GM19372 (cell line): Measurements from ENCODE around the gene SRC.

ENCODE experiments used
- ATAC-seq: cut with Tn5 transposase; IDR thresholded peaks from one replicate; pipeline ENCODE4 v1.9.1; 2021; ENCODE audit warnings: mild to moderate bottlenecking, low read depth, moderate library complexity; ENCODE audit not compliant: unreplicated experiment

SRC gene

DNA sequence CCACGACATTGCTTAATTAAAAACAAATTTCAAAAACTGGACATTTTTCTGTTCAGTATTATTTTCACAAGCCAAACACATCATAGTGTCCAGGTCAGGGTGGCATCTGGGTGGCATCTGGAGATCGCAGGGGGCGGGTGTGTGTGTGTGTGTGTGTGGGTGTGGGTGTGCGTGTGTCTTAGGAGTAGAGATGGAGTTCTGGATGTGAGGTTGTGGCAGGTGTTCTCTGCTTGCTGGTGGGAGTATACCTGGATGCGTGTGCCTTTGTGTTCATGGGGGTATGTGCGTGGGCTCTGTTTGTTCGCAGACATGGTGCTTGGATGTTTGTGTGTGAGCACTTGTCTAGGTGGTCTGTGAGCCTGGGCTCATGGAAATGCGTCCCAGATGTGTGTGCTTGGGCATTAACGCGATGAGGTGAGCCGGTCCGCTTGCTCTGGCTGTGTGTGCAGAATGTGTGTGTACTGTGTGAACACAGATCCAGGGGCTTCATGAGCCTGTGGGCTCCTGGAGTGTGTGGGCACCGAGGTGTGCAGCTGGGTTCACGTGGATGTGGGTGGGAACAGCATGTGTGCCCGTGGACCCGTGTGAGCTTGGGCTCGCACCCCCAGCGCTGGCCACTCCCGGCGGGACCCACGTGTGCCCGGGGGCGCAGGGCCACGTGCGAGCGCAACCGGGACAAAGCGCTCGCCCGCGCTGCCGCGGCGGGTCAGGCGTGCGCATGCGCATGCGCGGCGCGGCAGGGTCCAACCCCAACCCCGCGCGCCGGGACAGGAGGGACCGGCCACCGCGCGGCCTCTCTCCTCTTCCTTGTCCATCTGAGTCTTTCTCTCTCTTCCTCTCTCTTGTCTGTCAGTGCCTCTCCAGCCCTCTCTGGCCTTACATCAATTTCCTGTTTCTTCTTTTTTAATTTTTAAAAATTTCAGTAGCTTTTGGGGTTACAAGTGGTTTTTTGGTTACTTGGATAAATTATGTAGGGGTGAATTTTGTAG, 60.4 kb downstream of the SRC start:
- no peak for ATAC-seq

DNA sequence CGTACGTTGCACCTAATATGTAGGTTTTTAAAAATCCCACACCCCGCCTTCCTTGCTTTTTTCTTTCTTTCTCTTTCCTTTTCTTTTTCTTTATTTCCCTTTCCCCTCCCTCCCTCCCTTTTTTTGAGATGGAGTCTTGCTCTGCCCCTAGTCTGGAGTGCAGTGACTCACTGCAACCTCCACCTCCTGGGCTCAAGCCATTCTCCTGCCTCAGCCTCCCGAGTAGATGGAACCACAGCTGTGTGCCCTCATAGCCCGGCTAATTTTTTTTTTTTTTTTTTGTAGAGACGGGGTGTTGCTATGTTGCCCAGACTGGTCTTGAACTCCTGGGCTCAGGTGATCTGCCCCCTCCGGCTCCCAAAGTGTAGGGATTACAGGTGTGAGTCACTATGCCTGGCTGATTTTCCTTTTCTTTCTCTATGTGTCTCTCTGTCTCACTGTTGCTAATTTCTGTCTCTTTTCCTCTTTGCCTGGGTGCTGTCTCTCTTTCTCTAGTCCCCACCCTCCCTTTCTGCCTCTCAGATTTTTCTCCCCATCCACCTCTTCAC, 61.2 kb downstream of the SRC start:
- ATAC-seq, result no peak

DNA sequence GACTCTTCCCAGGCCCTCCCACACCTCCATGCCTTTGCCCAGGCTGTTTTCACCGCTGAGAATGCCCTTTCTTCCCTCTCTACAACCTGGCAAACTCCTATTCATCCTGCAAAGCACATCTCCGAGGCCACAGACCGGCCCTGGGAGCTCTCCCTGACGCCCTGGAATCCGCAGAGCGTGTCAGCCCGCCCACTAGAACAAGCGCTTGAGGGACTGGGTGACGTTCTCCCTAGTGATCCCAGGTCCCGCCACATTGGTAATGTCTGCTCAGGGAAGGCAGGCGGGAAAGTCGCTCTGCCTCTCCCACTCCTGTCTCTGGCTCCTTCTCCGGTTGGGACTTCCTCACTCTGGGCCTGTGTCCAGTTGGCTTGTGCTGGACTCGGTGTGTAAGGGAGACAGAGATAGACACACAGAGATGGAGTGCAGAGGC, 61.6 kb downstream of the SRC start:
- ATAC-seq, result no peak

DNA sequence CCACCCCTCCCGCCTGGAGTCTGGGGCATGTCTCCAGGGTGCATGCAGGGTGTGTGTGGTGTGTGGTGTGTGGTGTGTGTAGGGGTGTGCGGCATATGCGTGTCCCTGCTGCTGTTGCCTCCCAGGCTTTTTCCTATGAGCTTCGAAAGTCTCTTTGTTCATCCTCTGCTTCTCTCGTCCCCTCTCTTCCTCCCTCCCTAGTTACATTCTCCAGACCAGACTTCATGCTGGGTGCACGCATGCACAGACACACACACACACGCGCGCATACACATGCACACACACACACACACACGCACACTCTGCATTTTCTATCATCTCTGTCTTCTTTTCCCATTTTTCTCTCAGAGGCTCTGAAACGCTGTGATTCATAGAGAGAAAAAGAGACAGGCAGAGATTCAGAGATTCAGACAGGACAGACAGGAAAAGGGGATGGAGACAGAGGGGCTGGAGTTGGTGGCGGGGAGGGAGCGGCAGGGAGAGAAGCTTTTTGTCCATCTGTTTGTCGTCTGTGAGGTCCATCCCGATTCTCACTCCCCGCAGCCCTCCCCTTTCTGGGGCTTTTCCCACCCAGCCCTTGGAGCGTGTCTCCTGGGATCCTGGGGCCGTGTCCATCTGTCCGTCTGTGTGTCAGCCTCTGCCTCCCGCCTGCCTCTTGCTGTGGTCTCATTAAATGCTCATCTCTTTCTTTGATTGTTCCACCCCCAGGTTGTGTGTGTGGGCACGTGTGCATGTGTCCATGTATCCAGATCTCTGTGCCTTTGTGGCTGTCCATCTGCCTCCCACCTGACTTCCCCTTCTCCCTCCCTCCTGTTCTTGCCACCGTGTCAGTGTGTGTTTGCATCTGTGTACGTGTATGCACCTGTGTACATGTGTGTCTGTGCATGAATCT, 62.6 kb downstream of the SRC start:
- no peak for ATAC-seq

- ATAC-seq, result no peak
Observed at GRCh38 chr20:37411408-37412219, 65.7 kb downstream of the SRC start.

DNA sequence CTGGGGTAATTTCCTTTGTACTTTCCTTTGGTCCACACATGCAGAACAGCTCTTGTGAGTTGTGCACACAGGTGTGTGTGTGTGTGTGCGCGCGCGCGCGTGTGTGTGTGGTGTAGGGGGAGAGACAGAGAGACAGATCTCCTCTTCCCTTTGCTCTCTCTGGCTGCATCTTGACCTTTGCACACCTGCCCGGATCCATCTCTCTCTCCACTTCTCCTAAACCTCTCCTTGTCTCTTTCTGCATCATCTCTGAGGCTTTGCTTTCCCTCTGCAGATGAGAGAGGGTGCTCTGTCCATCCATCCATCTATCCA, 67.0 kb downstream of the SRC start:
- ATAC-seq, result no peak

DNA sequence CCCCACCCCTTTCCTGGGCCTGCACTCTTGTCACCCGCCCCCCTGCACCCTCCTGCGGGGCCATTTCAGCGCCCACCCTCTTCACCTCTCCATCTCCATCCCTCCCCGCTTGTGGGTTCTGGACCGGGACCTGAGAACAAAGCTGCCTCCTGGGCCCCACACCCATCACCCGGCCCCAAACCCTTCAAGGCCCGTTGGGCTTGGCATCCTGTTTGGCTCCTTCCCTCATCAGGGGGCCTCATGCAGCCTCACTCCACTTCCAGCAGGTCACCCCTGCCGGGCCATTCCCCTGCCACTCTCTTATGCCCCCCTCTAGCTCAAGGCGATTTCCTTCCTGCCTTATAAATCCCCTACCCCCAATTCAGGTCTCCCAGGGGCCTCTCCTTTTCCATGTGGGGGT, 67.4 kb downstream of the SRC start:
- no peak for ATAC-seq

DNA sequence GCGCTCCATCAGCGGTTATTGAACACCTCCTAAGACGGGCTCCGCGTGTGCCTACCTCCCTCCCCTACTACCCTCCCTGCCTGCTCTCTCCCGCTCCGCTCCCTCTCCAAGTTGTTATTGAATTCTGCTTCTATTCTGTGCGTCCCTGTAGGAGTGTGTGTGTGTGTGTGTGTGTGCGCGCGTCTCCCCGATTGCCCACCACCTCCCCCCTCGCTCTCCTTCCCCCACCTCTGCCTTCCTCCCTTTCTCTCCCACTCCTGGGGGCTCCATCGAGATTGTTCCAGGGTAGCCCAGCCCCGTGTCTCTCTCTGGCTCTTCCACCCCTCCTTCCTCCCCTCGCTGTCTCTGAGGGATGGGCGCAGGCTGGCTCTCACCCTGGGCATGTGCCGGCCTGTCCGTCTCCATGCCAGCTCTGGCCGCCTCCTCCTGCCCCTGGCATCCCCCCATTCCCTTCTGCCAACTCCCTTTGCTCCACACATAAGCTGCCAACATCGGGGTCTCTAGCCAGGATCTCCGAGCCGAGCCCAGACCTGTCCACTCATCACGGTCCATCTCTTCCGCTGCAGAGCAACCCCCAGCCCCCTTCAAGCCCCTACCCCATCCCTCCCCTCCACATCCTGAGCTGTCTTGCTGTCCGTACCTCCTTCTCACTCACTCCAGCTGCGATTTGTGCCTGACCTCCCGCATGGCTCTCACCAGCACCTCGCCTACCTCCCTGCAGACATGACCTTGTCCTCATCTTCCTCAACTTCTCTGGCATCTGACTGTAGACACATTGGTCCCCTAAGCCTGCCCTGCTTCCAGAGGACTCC, 68.5 kb downstream of the SRC start:
- no peak for ATAC-seq

- ATAC-seq, result no peak
Observed at GRCh38 chr20:37415118-37416085, 69.5 kb downstream of the SRC start.

DNA sequence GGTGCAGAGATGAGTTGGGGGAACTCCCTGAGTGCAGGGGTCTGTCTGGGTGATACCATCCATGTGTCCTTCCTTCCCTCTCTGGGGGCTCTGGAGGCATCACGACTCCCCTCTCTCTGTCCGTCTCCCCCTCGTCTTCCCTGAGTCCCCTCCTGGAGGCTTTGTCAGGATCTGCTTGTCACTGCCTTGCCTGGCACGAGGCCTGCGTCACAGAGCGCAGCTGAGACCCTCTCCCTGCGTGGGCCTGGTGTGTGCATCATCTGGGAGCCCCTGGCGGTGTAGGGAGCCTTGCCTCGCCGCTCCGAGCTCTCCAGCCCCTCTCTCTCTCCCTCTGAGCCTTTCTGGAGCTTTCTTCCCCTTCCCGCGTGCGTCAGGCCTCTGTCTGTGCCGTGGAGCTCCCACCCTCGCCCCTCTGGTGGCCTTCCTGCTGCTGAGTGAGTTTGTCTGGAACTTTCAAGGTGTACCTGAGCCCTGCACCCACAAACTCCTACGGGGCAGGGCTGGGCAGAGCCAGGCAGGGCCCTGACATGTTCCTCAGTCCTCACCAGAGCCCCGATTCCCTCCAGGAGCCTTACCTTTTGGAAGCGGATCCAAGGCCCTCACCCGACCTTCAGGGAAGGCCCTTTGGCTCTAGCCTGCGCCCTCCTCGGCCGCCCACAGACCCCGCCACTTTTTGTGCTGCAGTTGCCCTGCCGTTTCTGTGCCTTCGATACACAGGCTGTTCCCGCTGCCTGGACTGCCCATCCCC, 70.3 kb downstream of the SRC start:
- no peak for ATAC-seq

DNA sequence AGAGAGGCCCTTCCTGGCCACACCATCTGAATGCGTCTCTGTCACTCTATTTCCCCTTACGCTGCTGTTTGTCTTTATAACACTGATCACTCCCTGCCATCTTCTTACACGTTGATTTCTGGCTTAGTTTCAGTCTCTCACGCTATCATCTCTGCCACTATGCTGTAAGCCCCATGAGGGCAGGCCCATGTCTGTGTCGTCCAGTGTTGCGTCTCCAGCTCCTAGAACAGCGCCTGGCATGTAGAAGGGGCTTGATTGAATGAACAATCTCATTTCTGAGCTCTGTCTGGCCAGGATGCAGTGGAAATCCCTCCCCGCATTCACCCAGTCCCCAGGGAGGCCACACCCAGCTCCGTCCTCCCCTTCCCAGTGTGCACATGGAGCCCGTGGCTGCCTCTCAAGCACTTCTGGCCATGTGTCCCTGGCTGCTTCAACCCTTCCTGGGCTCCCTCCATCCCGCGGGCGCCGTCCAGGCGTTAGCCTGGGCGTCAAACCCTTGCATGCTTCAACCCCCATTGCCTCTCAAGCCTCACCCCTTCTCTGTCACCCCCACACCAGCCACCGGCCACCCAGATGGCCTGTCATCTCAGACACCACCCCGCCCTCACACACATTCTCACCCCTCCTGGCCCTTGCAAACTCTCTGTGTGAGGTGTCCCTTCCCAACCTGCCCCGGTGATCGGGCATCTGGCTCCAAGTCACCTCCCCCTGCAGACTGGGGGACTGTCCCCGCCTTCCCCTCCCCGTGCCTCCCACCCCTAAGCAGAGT, 71.1 kb downstream of the SRC start:
- no peak for ATAC-seq

DNA sequence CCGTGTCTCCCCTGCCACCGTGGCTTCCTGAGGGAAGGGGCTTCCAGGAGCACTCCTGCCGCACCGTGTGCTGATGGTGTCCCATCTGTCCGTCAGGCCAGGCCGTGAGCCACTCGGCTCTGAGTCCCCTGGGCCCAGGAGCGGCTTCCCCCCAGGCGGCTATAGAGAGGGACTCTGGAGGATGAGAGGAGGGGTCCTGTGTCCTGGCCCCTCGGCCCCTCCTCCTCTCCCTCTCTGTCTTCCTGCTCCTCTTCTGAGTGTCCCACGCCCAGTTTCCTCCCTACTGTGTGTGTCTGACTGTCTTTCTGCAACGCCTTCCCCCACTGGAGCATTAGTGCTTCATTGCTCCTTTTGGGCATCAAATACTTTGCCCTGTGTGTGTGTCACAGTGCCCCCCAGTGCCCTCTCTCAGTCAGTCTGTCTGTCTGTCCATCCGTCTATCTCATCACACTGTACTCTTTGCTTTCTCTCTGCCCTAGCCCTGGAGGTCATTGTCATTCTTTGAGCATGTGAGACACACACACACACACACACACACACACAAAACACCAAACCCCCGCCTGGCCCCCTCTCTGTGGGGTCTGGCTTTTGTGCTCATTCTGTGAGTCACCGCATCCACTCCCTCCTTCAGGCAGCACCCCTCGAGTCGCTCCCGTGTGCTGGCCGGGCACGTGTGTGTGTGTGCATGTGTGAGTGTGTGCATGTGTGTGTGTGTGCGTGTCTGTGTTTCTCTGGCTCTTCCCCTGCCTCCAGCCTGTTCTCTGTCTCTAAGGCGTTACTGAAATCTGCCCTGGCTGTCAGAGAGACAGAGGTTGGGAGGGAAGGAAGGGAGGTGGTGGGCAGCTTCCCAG, 71.9 kb downstream of the SRC start:
- no peak for ATAC-seq

- no peak for ATAC-seq
Observed at GRCh38 chr20:37418591-37419109, 72.7 kb downstream of the SRC start.

DNA sequence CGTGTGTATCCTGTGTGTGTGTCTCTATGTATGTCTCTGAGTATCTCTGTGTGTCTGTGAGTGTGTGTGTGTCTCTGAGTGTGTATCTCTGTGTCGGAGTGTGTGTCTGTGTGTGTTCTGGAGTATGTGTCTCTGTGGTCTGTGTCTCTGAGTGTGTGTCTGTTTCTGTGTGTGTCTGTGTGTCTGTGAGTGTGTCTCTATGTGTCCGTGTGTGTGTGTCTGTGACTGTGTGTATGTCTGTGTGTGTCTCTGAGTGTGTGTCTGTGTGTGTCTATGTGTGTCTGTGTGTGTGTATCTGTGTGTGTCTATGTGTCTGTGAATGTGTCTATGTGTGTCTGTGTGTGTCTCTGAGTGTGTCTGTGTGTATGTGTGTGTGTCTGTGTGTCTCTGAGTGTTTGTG, 73.4 kb downstream of the SRC start:
- ATAC-seq, result no peak

DNA sequence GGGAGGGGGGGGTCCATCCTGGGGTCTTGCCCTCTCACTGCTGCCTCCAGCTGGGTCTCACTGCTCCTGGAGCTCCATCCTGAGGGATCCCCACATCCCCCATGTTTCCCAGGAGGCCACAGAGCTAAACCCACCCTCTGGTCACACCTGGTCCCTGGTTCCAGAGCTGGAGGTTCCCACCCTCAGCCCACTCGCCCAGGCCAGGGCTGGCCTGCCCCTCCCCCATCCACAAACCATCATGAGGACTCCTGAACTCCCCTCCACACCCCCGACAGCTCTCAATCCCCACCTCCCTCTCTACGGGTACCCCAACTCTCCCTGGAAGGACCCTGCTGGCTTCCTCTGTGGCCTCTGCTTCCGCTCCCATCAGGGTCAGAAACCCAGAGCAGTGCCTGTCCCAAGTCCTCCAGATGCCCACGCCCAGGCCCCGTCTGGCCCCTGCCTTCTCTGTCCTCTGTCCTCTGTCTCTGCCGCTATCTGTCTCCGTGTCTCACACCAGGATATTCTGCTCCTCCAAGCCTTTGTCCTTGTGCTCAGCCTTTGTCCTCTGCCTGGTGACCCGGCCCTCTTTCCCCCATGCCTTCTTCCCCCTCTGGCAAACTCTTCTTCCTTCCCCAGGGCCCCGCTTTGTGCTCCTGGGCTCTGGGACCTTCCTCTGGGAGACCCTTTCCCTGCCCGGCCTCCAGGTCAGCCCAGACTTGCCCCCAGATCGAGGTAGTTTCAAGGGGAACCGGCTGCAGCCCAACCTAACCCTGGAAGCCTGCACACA, 74.0 kb downstream of the SRC start:
- ATAC-seq, result no peak
